GM10248 (cell line): ENCODE measurements around the gene XIRP2.

Source experiments
- CTCF ChIA-PET: fragments of 300-600 bp; sonication (Branson Sonifier 250); formaldehyde crosslinking; extraction: SDS; loops from one replicate; lab custom pipeline; 2021; ENCODE audit warnings: antibody characterized with exemption; lab: Yijun Ruan, JAX
- POLR2A ChIA-PET: fragments of 350-650 bp; sonication (Branson Sonifier 250); formaldehyde crosslinking; extraction: SDS; loops from one replicate; lab custom pipeline; 2020; ENCODE audit warnings: antibody characterized with exemption; lab: Yijun Ruan, JAX
- DNase-seq: peaks from one replicate; pipeline ENCODE4 v3.0.0; 2012; ENCODE audit errors: extremely low spot score
- CTCF ChIP-seq: IDR thresholded peaks from 2 replicates; pipeline ENCODE4 v1.5.1; 2012; ENCODE audit warnings: mild to moderate bottlenecking, low read depth; ENCODE audit errors: extremely low read depth, missing control alignments, control extremely low read depth

The XIRP2 gene

GRCh38 chr2:166958986-166959481 is 70.8 kb downstream of the XIRP2 start:
- CTCF ChIA-PET, result interaction anchor here (1.3 kb wide), 1 partner anchor 9 kb away, joined by 3 read pairs; no protein-coding TSS in a partner anchor
- no peak for DNase-seq
- TF ChIP-seq CTCF, result no peak
- POLR2A ChIA-PET, result no interaction called here

GRCh38 chr2:166959556-166959955 is 71.3 kb downstream of the XIRP2 start:
- no peak for DNase-seq
- ChIA-PET CTCF (interaction anchor here (1.2 to 1.3 kb wide), 2 partner anchors 8 to 15 kb away, joined by 3 read pairs; no protein-coding TSS in a partner anchor), POLR2A (no interaction called here)
- no peak for TF ChIP-seq CTCF

DNA sequence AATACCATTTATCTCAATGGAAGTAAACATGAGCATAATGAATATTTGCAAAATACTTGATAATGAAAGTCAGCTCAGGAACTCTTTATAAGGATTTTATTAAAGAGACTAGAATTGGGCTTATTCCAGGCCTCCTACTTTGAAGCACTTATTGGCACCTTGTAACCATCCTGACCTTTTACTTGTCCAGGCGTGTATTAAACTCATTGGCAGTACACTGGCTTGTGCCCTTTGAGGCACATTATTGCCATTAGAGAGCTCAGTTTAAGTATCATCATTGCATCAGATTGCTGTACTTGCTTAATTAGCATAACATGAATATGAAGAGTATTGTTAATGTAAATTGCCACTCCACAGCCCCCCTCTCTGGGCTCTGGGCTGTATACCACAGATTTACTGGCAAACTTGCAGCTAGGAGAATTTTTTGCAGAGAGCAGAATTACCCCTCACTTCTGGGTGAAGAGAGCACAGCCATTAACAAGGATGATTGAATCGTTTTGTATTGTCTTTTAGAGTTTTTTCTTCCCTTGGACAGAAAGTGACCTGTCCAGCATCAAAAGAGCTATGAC is 72.5 kb downstream of the XIRP2 start:
- no peak for DNase-seq
- TF ChIP-seq CTCF, result no peak
- POLR2A ChIA-PET, result no interaction called here
- CTCF ChIA-PET, result interaction anchor here (1.2 to 1.6 kb wide), 2 partner anchors 9 to 16 kb away, joined by 3 to 4 read pairs; no protein-coding TSS in a partner anchor

DNA sequence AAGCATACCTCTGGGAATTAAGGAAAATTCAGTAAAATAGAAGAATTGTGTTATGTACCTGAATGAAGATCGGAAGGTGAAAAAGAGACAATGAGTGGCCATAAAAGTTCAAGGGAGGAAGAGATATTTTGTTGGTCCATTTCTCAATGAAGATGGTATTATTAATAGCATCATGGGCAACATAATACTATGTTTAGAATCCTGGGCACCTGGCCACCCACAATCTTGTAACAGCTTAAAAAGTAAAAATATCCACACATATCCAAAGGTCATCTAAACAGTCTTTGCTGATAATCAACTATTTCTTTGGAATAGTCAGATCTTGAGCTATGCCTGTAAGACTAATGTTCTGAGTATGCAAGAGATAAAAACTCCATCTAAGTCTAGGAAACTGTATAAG is 73.7 kb downstream of the XIRP2 start:
- TF ChIP-seq CTCF, result no peak
- DNase-seq, result no peak
- ChIA-PET CTCF (no interaction called here), POLR2A (no interaction called here)

DNA sequence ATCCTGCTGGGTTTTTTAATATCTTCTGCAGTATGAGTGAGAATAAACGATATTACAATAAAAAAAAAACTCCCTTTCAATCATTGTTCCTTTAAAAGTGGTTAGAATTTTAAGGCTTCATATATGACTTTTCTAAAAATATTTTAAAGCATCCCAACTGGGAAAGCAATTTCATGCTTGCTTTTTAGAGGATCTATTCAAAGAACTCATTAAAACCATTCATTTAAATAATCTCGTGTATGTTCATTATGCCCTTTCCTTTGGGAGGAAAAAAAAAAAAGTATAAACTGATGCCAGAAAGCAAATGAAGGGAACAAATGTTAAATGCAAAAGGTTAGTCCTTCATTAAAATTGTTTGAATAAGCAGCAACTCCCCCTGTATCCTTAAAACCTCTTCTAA is 81.2 kb downstream of the XIRP2 start:
- no peak for DNase-seq
- ChIA-PET CTCF (no interaction called here), POLR2A (no interaction called here)
- no peak for TF ChIP-seq CTCF

- DNase-seq, result no peak
- CTCF ChIA-PET, result no interaction called here
- no peak for TF ChIP-seq CTCF
- POLR2A ChIA-PET, result no interaction called here
These were observed 83.7 kb downstream of the XIRP2 start for GRCh38 chr2:166972002-166972401.
